K562 (cell line): ENCODE data around the gene TMC1. TPM values are rescaled to one million over a fixed set of nuclear protein-coding genes. Genes with fewer than 3 reads are reported as not detected.

Source experiments
- ATAC-seq: fragments of 200-7000 bp; cut with Tn5 transposase; 3 replicates; pipeline ENCODE4 v1.9.1; 2020; ENCODE audit warnings: moderate library complexity
- BruUV-seq: library from RNA; stranded (reverse); fragments of 400-500 nt; replicated peaks from 2 replicates; lab custom pipeline; 2021; lab: Mats Ljungman, UMichigan
- CTCF ChIA-PET: fragments of 300-600 bp; formaldehyde crosslinking; extraction: SDS; loops from one replicate; lab custom pipeline; 2021; ENCODE audit warnings: low intra/inter-chr PET ratio; lab: Yijun Ruan, JAX
- POLR2A ChIA-PET: fragments of 300-600, 350-650 bp; sonication (Branson Sonifier 250); formaldehyde crosslinking; extraction: SDS; loops from one replicate; lab custom pipeline; 2021; ENCODE audit warnings: antibody characterized with exemption, inconsistent platforms; lab: Yijun Ruan, JAX
- DNase-seq, 4 experiments: peaks; one replicate each; pipeline versions ENCODE4 v3.0.0 to v3.0.0-alpha.2; 2011 to 2018; ENCODE audit warnings: low spot score in 3 of 4, mixed read lengths in 3 of 4; ENCODE audit errors: extremely low read depth in 1 of 4
- FAIRE-seq: peaks from 2 replicates; lab custom pipeline; 2011; peaks lifted over from hg19 to GRCh38; lab: Jason Lieb, UNC
- H2AFZ ChIP-seq: 2 replicates; pipeline ENCODE4 v1.6.0; 2011; ENCODE audit warnings: low read depth, low read length, control low read depth, inconsistent platforms
- H3K27ac ChIP-seq: fragments of 200-600 bp; 3 replicates; pipeline ENCODE4 v1.8.0; 2011; ENCODE audit warnings: low read depth, mild to moderate bottlenecking, control low read depth, inconsistent platforms, low read length, moderate library complexity, mixed read lengths; ENCODE audit errors: extremely low read depth
- H3K27me3 ChIP-seq, 2 experiments: fragments of 300-600 bp in 1 of 2; 2 replicates in 1 of 2; 3 replicates in 1 of 2; pipeline versions ENCODE4 v1.6.0 to v1.8.0; 2011; ENCODE audit warnings: inconsistent platforms in 2 of 2, low read length in 2 of 2, mild to moderate bottlenecking in 1 of 2, mixed read lengths in 1 of 2, moderate library complexity in 1 of 2; ENCODE audit not compliant: control insufficient read depth in 2 of 2, insufficient read depth in 2 of 2
- H3K36me3 ChIP-seq: fragments of 300-600 bp; 3 replicates; pipeline ENCODE4 v1.8.0; 2011; ENCODE audit warnings: mild to moderate bottlenecking, low read length, inconsistent platforms; ENCODE audit not compliant: control insufficient read depth, insufficient read depth
- H3K4me1 ChIP-seq, 2 experiments: fragments of 200-600 bp in 1 of 2; replicated peaks in 1 of 2; 2 replicates in 1 of 2; 3 replicates in 1 of 2; pipeline versions ENCODE4 v1.5.1 to v1.8.0; 2011; ENCODE audit warnings: inconsistent platforms in 2 of 2, low read length in 2 of 2, mild to moderate bottlenecking in 1 of 2, mixed read lengths in 1 of 2, moderate library complexity in 1 of 2; ENCODE audit not compliant: control insufficient read depth in 2 of 2, insufficient read depth in 2 of 2
- H3K4me2 ChIP-seq: 2 replicates; pipeline ENCODE4 v1.6.1; 2011; ENCODE audit warnings: low read length, control low read depth, inconsistent platforms, mixed read lengths; ENCODE audit not compliant: insufficient read depth
- H3K4me3 ChIP-seq: fragments of 200-600 bp; sonication (generic), shearing (Covaris generic); 2 replicates; pipeline ENCODE4 v1.5.1; 2016; ENCODE audit warnings: control low read depth, inconsistent platforms
- H3K79me2 ChIP-seq: fragments of 200-600 bp; 3 replicates; pipeline ENCODE4 v1.8.0; 2011; ENCODE audit warnings: low read length, inconsistent platforms; ENCODE audit not compliant: control insufficient read depth, insufficient read depth
- H3K9ac ChIP-seq, 2 experiments: 2 replicates each; pipeline versions ENCODE4 v1.6.0 to v1.6.1; 2011; ENCODE audit warnings: low read depth in 2 of 2, low read length in 2 of 2, control low read depth in 1 of 2, inconsistent platforms in 1 of 2, mild to moderate bottlenecking in 1 of 2, mixed read lengths in 1 of 2; ENCODE audit not compliant: insufficient read depth in 1 of 2
- H3K9me1 ChIP-seq: one replicate; pipeline ENCODE4 v1.6.0; 2011; ENCODE audit warnings: inconsistent platforms, mild to moderate bottlenecking, low read length, moderate library complexity; ENCODE audit not compliant: control insufficient read depth, insufficient read depth
- H3K9me3 ChIP-seq: replicated peaks from 2 replicates; pipeline ENCODE4 v1.5.1; 2011; ENCODE audit warnings: low read depth, low read length, inconsistent platforms; ENCODE audit not compliant: control insufficient read depth, insufficient read depth
- H4K20me1 ChIP-seq: replicated peaks from 2 replicates; pipeline ENCODE4 v1.6.1; 2011; ENCODE audit warnings: low read length, inconsistent platforms, mixed read lengths; ENCODE audit not compliant: control insufficient read depth, insufficient read depth
- EP400 ChIP-seq: fragments of 450-650 bp; IDR thresholded peaks from 2 replicates; pipeline ENCODE4 v1.6.1; 2017; ENCODE audit warnings: antibody characterized with exemption, mild to moderate bottlenecking, moderate library complexity
- GATA2 ChIP-seq: sonication (generic); formaldehyde crosslinking; IDR thresholded peaks from 2 replicates; pipeline ENCODE4 v1.4.0; 2020; ENCODE audit warnings: mild to moderate bottlenecking, missing genetic modification reagents
- KLF13 ChIP-seq: fragments of 450-650 bp; IDR thresholded peaks from 2 replicates; pipeline ENCODE4 v1.6.1; 2016; ENCODE audit warnings: missing genetic modification characterization, low read depth, mild to moderate bottlenecking, missing compliant biosample characterization, moderate library complexity, borderline replicate concordance
- NR2C2 ChIP-seq, 2 experiments: fragments of 200-800 bp in 1 of 2; sonication (Bioruptor generic) in 1 of 2; sonication (generic) in 1 of 2; formaldehyde crosslinking in 1 of 2; IDR thresholded peaks; 2 replicates each; pipeline versions ENCODE4 v1.6.1 to v1.8.0; 2016 to 2022; ENCODE audit warnings: mild to moderate bottlenecking in 1 of 2, missing compliant biosample characterization in 1 of 2, missing genetic modification characterization in 1 of 2, missing genetic modification reagents in 1 of 2
- SMC3 ChIP-seq: conservative IDR thresholded peaks from 2 replicates; pipeline ENCODE4 v1.6.1; 2011; ENCODE audit warnings: low read depth, low read length, improper control_type of control experiment; ENCODE audit not compliant: insufficient read depth
- ZNF644 ChIP-seq: fragments of 200-800 bp; sonication (Bioruptor generic); IDR thresholded peaks from 2 replicates; pipeline ENCODE4 v1.6.1; 2016; ENCODE audit warnings: low read depth, missing genetic modification characterization, missing compliant biosample characterization
- ZNF717 ChIP-seq: fragments of 250-450 bp; sonication (Bioruptor Pico); IDR thresholded peaks from 2 replicates; pipeline ENCODE4 v1.5.0; 2021
- WGBS: fragments of 100-300 bp; shearing (Covaris generic); methylation state at CpG from one replicate; pipeline ENCODE4 v1.1.6; 2016; ENCODE audit warnings: low coverage, mixed read lengths; ENCODE audit not compliant: insufficient coverage; ENCODE audit errors: missing lambda C conversion rate; 5-methylcytosine and 5-hydroxymethylcytosine counted together
- in situ Hi-C: fragments of 300-500 bp; cut with MboI; formaldehyde crosslinking; loops from 4 replicates; pipeline ENCODE4 v1.15.0; 2018; ENCODE audit warnings: inconsistent platforms, mixed read lengths
- intact Hi-C: fragments of 100-400 bp; cut with micrococcal nuclease; formaldehyde crosslinking; loops from 2 replicates; pipeline ENCODE4 v1.14.2; 2022
- polyA plus RNA-seq, 8 experiments: library from polyadenylated mRNA; depleted of rRNA in 4 of 8; stranded (reverse) in 5 of 8; unstranded in 3 of 8; fragments of >200 nt; fragmentation: Nextera tagmentation in 2 of 8; fragmentation: Illumina TruSeq in 1 of 8; extraction: Ambion mirVana in 2 of 8; extraction: Trizol in 1 of 8; gene quantifications; 2 replicates each; pipeline versions ENCODE4 v1.2.1 to v1.2.3, GENCODE V29; 2011 to 2014; ENCODE audit warnings: inconsistent platforms in 1 of 8, missing spikeins in 1 of 8
- total RNA-seq, 7 experiments: library from RNA; depleted of rRNA in 6 of 7; stranded (reverse); fragments of >200 nt in 6 of 7; fragmentation: Illumina TruSeq in 2 of 7; extraction: Trizol in 2 of 7; gene quantifications; 2 replicates each; pipeline versions ENCODE4 v1.2.1 to v1.2.3, GENCODE V29; 2011 to 2021; ENCODE audit warnings: low replicate concordance in 1 of 7
- TF ChIP-seq, protein P1 (sequence below): fragments of 450-650 bp; formaldehyde crosslinking; IDR thresholded peaks from 2 replicates; pipeline ENCODE4 v1.4.0; 2022; ENCODE audit warnings: mild to moderate bottlenecking, moderate library complexity
- TF ChIP-seq, protein P2 (sequence below): sonication (generic); IDR thresholded peaks from 2 replicates; pipeline ENCODE4 v1.6.1; 2016

Gene TMC1
- total and polyA plus RNA-seq, 9 of the 15 experiments (the other 6 are each of a cell fraction or from before 2014, with no cell fraction given) = 0.10 to 0.15 TPM; not detected in 7

GRCh38 chr9:72588336-72588735, 66.9 kb downstream of the TMC1 start (continued):
- TF ChIP-seq, protein P1, sequence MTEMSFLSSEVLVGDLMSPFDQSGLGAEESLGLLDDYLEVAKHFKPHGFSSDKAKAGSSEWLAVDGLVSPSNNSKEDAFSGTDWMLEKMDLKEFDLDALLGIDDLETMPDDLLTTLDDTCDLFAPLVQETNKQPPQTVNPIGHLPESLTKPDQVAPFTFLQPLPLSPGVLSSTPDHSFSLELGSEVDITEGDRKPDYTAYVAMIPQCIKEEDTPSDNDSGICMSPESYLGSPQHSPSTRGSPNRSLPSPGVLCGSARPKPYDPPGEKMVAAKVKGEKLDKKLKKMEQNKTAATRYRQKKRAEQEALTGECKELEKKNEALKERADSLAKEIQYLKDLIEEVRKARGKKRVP (CRISPR knock-in tag) = no peak
- TF ChIP-seq SMC3 (no peak), EP400 (no peak), ZNF644 (no peak), ZNF717 (no peak), KLF13 (tag) (no peak), NR2C2 (CRISPR knock-in tag; IDR thresholded peaks at IDR 0.05) (no peak), NR2C2 (tag; IDR thresholded peaks at IDR 0.05) (no peak)

GRCh38 chr9:72589667-72590521, 68.5 kb downstream of the TMC1 start:
- no peaks in the 10 kb centered on the region for H3K9me3 ChIP-seq
- DNase-seq (no peak), FAIRE-seq (peak; percentile 63), ATAC-seq (peak; percentile 59)
- ChIA-PET POLR2A (interaction anchor here (0.9 to 1.5 kb wide), 5 partner anchors 10 to 227 kb away, joined by 3 to 8 read pairs (median 3); partner anchors contain the start of gene ZFAND5), CTCF (no interaction called here)
- intact Hi-C loops (loop anchor here (5.0 to 10.0 kb wide), 3 partner anchors 48 to 235 kb away; no protein-coding TSS in a partner anchor), in situ Hi-C loops (loop anchor here (5.0 to 10.0 kb wide), 2 partner anchors 308 to 555 kb away; no protein-coding TSS in a partner anchor)
- no peak overlapping the region for H3K4me3 ChIP-seq
- H3K4me2 ChIP-seq = no peak overlapping the region
- no peaks in the 10 kb centered on the region for H3K27me3 ChIP-seq
- 0 out of 2 replicates have a peak overlapping the region, but pooled peaks have one; percentile 6 for H2AFZ ChIP-seq
- no peak overlapping the region for H3K9ac ChIP-seq
- H3K79me2 ChIP-seq = no peaks in the 10 kb centered on the region
- H3K9me1 ChIP-seq = no peaks in the 10 kb centered on the region
- no TSS peak for BruUV-seq
- H3K36me3 ChIP-seq = no peaks in the 10 kb centered on the region
- peaks cover 0 to 11% of the 10 kb centered on the region in 2 experiments; a peak in 3 of 5 replicates for H3K4me1 ChIP-seq
- 0% methylated on average over 2 of the region's 2 CpGs for WGBS
- no peak overlapping the region for H3K27ac ChIP-seq
- H4K20me1 ChIP-seq = no peaks in the 10 kb centered on the region
- TF ChIP-seq GATA2 (CRISPR knock-in tag) = 0 out of 2 replicates have a peak, but pooled peaks have one; percentile 24
- TF ChIP-seq, protein P2, sequence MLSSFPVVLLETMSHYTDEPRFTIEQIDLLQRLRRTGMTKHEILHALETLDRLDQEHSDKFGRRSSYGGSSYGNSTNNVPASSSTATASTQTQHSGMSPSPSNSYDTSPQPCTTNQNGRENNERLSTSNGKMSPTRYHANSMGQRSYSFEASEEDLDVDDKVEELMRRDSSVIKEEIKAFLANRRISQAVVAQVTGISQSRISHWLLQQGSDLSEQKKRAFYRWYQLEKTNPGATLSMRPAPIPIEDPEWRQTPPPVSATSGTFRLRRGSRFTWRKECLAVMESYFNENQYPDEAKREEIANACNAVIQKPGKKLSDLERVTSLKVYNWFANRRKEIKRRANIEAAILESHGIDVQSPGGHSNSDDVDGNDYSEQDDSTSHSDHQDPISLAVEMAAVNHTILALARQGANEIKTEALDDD = no peak
